ENCODE results near the gene SLC7A4. TPM values are rescaled to one million over a fixed set of nuclear protein-coding genes. Genes with fewer than 3 reads are reported as not detected.

Gene SLC7A4
- total and polyA plus RNA-seq, 10 of the 15 experiments (the other 5 are each of a cell fraction or from before 2014, with no cell fraction given): 0.06 to 0.25 (median 0.14) TPM; not detected in 6

GRCh38 chr22:21055880-21056319 lies 23.5 kb upstream of the SLC7A4 start:
- Histone ChIP-seq H3K4me2 (ENCODE audit: control insufficient read depth, insufficient read depth) (no peak overlapping the region), H3K36me3 (ENCODE audit: control insufficient read depth in 2 of 2, insufficient read depth in 2 of 2, low read length in 1 of 2) (no peaks in the 10 kb centered on the region), H3K27ac (ENCODE audit: control insufficient read depth, insufficient read depth) (no peak overlapping the region), H3K79me2 (ENCODE audit: control insufficient read depth, insufficient read depth, low read length) (no peaks in the 10 kb centered on the region), H3K27me3 (replicated peaks in 1 of 2; ENCODE audit: control insufficient read depth in 2 of 2, insufficient read depth in 2 of 2, low read length in 1 of 2) (no peaks in the 10 kb centered on the region; a peak in 2 of 4 replicates), H2AFZ (ENCODE audit: control insufficient read depth, low read depth, low read length) (peak overlapping the region; percentile 37), H4K20me1 (ENCODE audit: control insufficient read depth, insufficient read depth) (no peaks in the 10 kb centered on the region), H3K9me3 (replicated peaks; ENCODE audit: control insufficient read depth, insufficient read depth, low read length) (no peaks in the 10 kb centered on the region), H3K4me1 (ENCODE audit: control insufficient read depth, insufficient read depth, low read length) (peaks cover 17% of the 10 kb centered on the region), H3K9ac (ENCODE audit: control insufficient read depth, insufficient read depth, low read length) (no peak overlapping the region), H3K4me3 (no peak overlapping the region)
- BruUV-seq (replicated peaks): no TSS peak
- CTCF ChIA-PET: no interaction called here
- RAD21 ChIA-PET (ENCODE audit: unreplicated experiment): no interaction called here
- intact Hi-C loops (cut with micrococcal nuclease; ENCODE audit: unreplicated experiment) (no loop called here), in situ Hi-C loops (cut with MboI) (no loop called here)
- no peak for FAIRE-seq
- SMC1A ChIA-PET (ENCODE audit: uncharacterized antibody, unreplicated experiment): no interaction called here
- 34% methylated on average over 7 of the region's 7 CpGs for WGBS (ENCODE audit: insufficient coverage, insufficient replicate concordance, low lambda C conversion rate, missing lambda C conversion rate)
- TF ChIP-seq WRNIP1 (IDR thresholded peaks at IDR 0.05; ENCODE audit: borderline replicate concordance, low read depth, low read length) (no peak), PBX3 (IDR thresholded peaks at IDR 0.05; ENCODE audit: insufficient replicate concordance, low read depth, low read length) (no peak), PML (IDR thresholded peaks at IDR 0.05; ENCODE audit: low read length) (no peak), ESRRA (IDR thresholded peaks at IDR 0.05; ENCODE audit: low read length) (no peak), SKIL (IDR thresholded peaks at IDR 0.05; ENCODE audit: low read depth, poor library complexity, severe bottlenecking) (no peak), SPI1 (IDR thresholded peaks at IDR 0.05; ENCODE audit: borderline replicate concordance, insufficient read depth, low read depth, low read length) (peak; percentile 48; the same call in 1 of the 2 replicates)
- ATAC-seq: no peak
- POLR2A ChIA-PET: no interaction called here
- no peak for DNase-seq (ENCODE audit: low read depth, low spot score)

Measured in GM12878 (cell line).